GM11168 (cell line): Measurements from ENCODE around the gene PEF1.

Source experiments
- in situ Hi-C: fragments of 300-500 bp; cut with MboI; formaldehyde crosslinking; loops from one replicate; pipeline ENCODE4 v1.12.0; 2022; ENCODE audit warnings: low sequenced_read_pairs; ENCODE audit not compliant: unreplicated experiment

Gene PEF1

GRCh38 chr1:31639543-31639942 lies 5.1 kb downstream of the PEF1 start:
- in situ Hi-C loops = no loop called here

- in situ Hi-C loops = no loop called here
Measured at GRCh38 chr1:31637915-31638673, 6.6 kb downstream of the PEF1 start.

- in situ Hi-C loops = no loop called here
Measured at GRCh38 chr1:31633117-31633516, 11.6 kb downstream of the PEF1 start.

GRCh38 chr1:31632649-31633048 lies 12.0 kb downstream of the PEF1 start:
- in situ Hi-C loops = no loop called here

GRCh38 chr1:31628931-31629556 lies 15.6 kb downstream of the PEF1 start:
- in situ Hi-C loops = no loop called here

- in situ Hi-C loops = no loop called here
Measured at GRCh38 chr1:31627930-31628559, 16.6 kb downstream of the PEF1 start.

- in situ Hi-C loops = no loop called here
Measured at GRCh38 chr1:31627301-31627929, 17.3 kb downstream of the PEF1 start.

- in situ Hi-C loops = no loop called here
Measured at GRCh38 chr1:31626223-31627207, 18.2 kb downstream of the PEF1 start.

GRCh38 chr1:31625561-31626222 lies 19.0 kb downstream of the PEF1 start:
- in situ Hi-C loops = no loop called here

- in situ Hi-C loops = loop anchor here (5.0 kb wide), 1 partner anchor 63 kb away; no protein-coding TSS in a partner anchor
Measured at GRCh38 chr1:31624731-31625514, 19.8 kb downstream of the PEF1 start.

- in situ Hi-C loops = loop anchor here (5.0 kb wide), 1 partner anchor 62 kb away; no protein-coding TSS in a partner anchor
Measured at GRCh38 chr1:31624309-31624708, 20.4 kb downstream of the PEF1 start.

GRCh38 chr1:31623365-31623764 lies 21.3 kb downstream of the PEF1 start:
- in situ Hi-C loops = loop anchor here (5.0 kb wide), 1 partner anchor 61 kb away; no protein-coding TSS in a partner anchor

GRCh38 chr1:31621847-31622730 lies 22.6 kb downstream of the PEF1 start:
- in situ Hi-C loops = loop anchor here (5.0 kb wide), 1 partner anchor 60 kb away; no protein-coding TSS in a partner anchor

GRCh38 chr1:31621498-31621820 lies 23.2 kb downstream of the PEF1 start:
- in situ Hi-C loops = loop anchor here (5.0 kb wide), 1 partner anchor 59 kb away; no protein-coding TSS in a partner anchor

- in situ Hi-C loops = loop anchor here (5.0 kb wide), 1 partner anchor 59 kb away; no protein-coding TSS in a partner anchor
Measured at GRCh38 chr1:31620631-31621497, 23.8 kb downstream of the PEF1 start.
